B cell (primary cell): ENCODE data around the gene RGS11. TPM values are rescaled to one million over a fixed set of nuclear protein-coding genes. Genes with fewer than 3 reads are reported as not detected.

Experiments
- ATAC-seq: fragments of 200-7000 bp; cut with Tn5 transposase; one replicate; pipeline ENCODE4 v1.10.0; 2021; ENCODE audit warnings: low read depth, mild to moderate bottlenecking, moderate number of reproducible peaks, moderate library complexity
- CTCF ChIA-PET: fragments of 350-600 bp; sonication (Branson Sonifier 250); formaldehyde crosslinking; loops from one replicate; lab custom pipeline; 2021; ENCODE audit warnings: antibody characterized with exemption, inconsistent platforms; lab: Charles Lee
- POLR2A ChIA-PET: fragments of 350-600 bp; sonication (Branson Sonifier 250); formaldehyde crosslinking; loops from one replicate; lab custom pipeline; 2021; ENCODE audit warnings: antibody characterized with exemption; lab: Charles Lee
- DNase-seq: peaks from one replicate; pipeline ENCODE4 v3.0.0; 2013
- H2AFZ ChIP-seq: 2 replicates; pipeline ENCODE4 v1.6.1; 2012; ENCODE audit warnings: mild to moderate bottlenecking, low read depth, low read length; ENCODE audit not compliant: insufficient read depth, poor library complexity, severe bottlenecking
- H3K27ac ChIP-seq, 2 donors: 1 replicate in 1 of 2; 2 replicates in 1 of 2; pipeline ENCODE4 v1.5.1; 2012 to 2013; ENCODE audit warnings: low read length in 2 of 2, mild to moderate bottlenecking in 2 of 2, moderate library complexity in 1 of 2
- H3K27me3 ChIP-seq, 4 experiments: fragments of 200-600 bp in 1 of 4; sonication (generic) in 1 of 4; replicated peaks in 1 of 4; 1 replicate in 2 of 4; 2 replicates in 2 of 4; pipeline versions ENCODE4 v1.6.1 to v1.7.0; 2013 to 2016; ENCODE audit warnings: low read length in 3 of 4, mild to moderate bottlenecking in 2 of 4, mixed read lengths in 1 of 4, moderate library complexity in 1 of 4; ENCODE audit not compliant: insufficient read depth in 4 of 4, control insufficient read depth in 3 of 4; ENCODE audit errors: control extremely low read depth in 1 of 4
- H3K36me3 ChIP-seq, 2 experiments: replicated peaks in 1 of 2; 1 replicate in 1 of 2; 2 replicates in 1 of 2; pipeline versions ENCODE4 v1.6.1 to v1.7.1; 2013; ENCODE audit warnings: low read length in 1 of 2; ENCODE audit not compliant: insufficient read depth in 2 of 2, control insufficient read depth in 1 of 2; ENCODE audit errors: control extremely low read depth in 1 of 2, extremely low read depth in 1 of 2
- H3K4me1 ChIP-seq, 2 donors: fragments of 200-600 bp in 1 of 2; sonication (generic) in 1 of 2; 1 replicate in 1 of 2; 2 replicates in 1 of 2; pipeline versions ENCODE4 v1.5.1 to v1.6.1; 2013 to 2017; ENCODE audit warnings: low read length in 2 of 2; ENCODE audit not compliant: control insufficient read depth in 2 of 2, insufficient read depth in 2 of 2
- H3K4me2 ChIP-seq: replicated peaks from 2 replicates; pipeline ENCODE3; 2012; ENCODE audit warnings: mild to moderate bottlenecking, low read depth, low read length; ENCODE audit not compliant: poor library complexity, severe bottlenecking
- H3K4me3 ChIP-seq, 5 experiments: fragments of 200-600 bp in 1 of 5; sonication (generic) in 1 of 5; 1 replicate in 3 of 5; 2 replicates in 2 of 5; pipeline versions ENCODE4 v1.5.1 to v1.7.0; 2011 to 2016; ENCODE audit warnings: low read length in 4 of 5, mild to moderate bottlenecking in 4 of 5, low read depth in 2 of 5, control low read depth in 1 of 5, moderate library complexity in 1 of 5; ENCODE audit not compliant: insufficient read depth in 1 of 5; ENCODE audit errors: control extremely low read depth in 1 of 5, extremely low read depth in 1 of 5
- H3K79me2 ChIP-seq: fragments of 200-600 bp; sonication (generic); one replicate; pipeline ENCODE4 v1.6.0; 2016; ENCODE audit warnings: low read length; ENCODE audit not compliant: control insufficient read depth, insufficient read depth
- H3K9ac ChIP-seq: fragments of 200-600 bp; sonication (generic); 2 replicates; pipeline ENCODE4 v1.6.1; 2017; ENCODE audit warnings: mild to moderate bottlenecking, low read length, moderate library complexity
- H3K9me3 ChIP-seq, 3 donors: one replicate each; pipeline versions ENCODE4 v1.6.1 to v1.7.1; 2013; ENCODE audit warnings: low read length in 2 of 3; ENCODE audit not compliant: control insufficient read depth in 2 of 3, insufficient read depth in 1 of 3; ENCODE audit errors: control extremely low read depth in 1 of 3
- H4K20me1 ChIP-seq: 2 replicates; pipeline ENCODE4 v1.6.0; 2012; ENCODE audit warnings: mild to moderate bottlenecking, low read length; ENCODE audit not compliant: insufficient read depth, control insufficient read depth, poor library complexity, severe bottlenecking
- H3K27ac Mint-ChIP-seq: one replicate; pipeline ENCODE4 v1.8.0; 2021; ENCODE audit warnings: mixed read lengths
- H3K27me3 Mint-ChIP-seq: one replicate; pipeline ENCODE4 v1.8.0; 2021; ENCODE audit warnings: mixed read lengths
- H3K4me1 Mint-ChIP-seq: one replicate; pipeline ENCODE4 v1.8.0; 2021; ENCODE audit warnings: mixed read lengths
- H3K4me3 Mint-ChIP-seq: one replicate; pipeline ENCODE4 v1.8.0; 2021; ENCODE audit warnings: mixed read lengths
- H3K9me3 Mint-ChIP-seq: one replicate; pipeline ENCODE4 v1.8.0; 2022; ENCODE audit warnings: mixed read lengths; ENCODE audit not compliant: insufficient read depth
- CTCF ChIP-seq: fragments of 200-600 bp; IDR thresholded peaks from one replicate; pipeline ENCODE4 v1.8.0; 2022; ENCODE audit warnings: antibody characterized with exemption, mild to moderate bottlenecking
- EZH2 ChIP-seq: IDR thresholded peaks from 2 replicates; pipeline ENCODE4 v1.6.1; 2012; ENCODE audit warnings: borderline replicate concordance, low read depth, mild to moderate bottlenecking, moderate library complexity, low read length; ENCODE audit not compliant: insufficient read depth, poor library complexity, severe bottlenecking
- WGBS: methylation state at CpG from one replicate; pipeline ENCODE4 v1.1.5; 2013; ENCODE audit warnings: missing lambda C conversion rate; ENCODE audit not compliant: insufficient coverage; 5-methylcytosine and 5-hydroxymethylcytosine counted together
- intact Hi-C: fragments of 100-400 bp; cut with micrococcal nuclease; formaldehyde crosslinking; loops from one replicate; pipeline ENCODE4 v1.10.0; 2022
- polyA minus RNA-seq: library from RNA; depleted of rRNA, polyadenylated mRNA; stranded (reverse); fragments of >200 nt; gene quantifications from 2 replicates; pipeline ENCODE4 v1.2.3, GENCODE V29; 2012
- polyA plus RNA-seq: library from polyadenylated mRNA; depleted of rRNA; stranded (reverse); fragments of >200 nt; gene quantifications from 2 replicates; pipeline ENCODE4 v1.2.3, GENCODE V29; 2012
- total RNA-seq, 2 donors: library from RNA; stranded (reverse); fragments of 120-200 nt in 1 of 2; gene quantifications; 1 replicate in 1 of 2; 2 replicates in 1 of 2; pipeline versions ENCODE4 v1.2.3 to v1.2.4, GENCODE V29; 2013 to 2022

The RGS11 gene
- total RNA-seq, result not detected in 2 replicates
- 0.05 TPM for total RNA-seq (2013)
- 0.12 and 0.39 TPM in 2 replicates for polyA plus RNA-seq
- not detected in 2 replicates for polyA minus RNA-seq

- no peaks in the 10 kb centered on the region for H3K79me2 ChIP-seq
- H3K36me3 ChIP-seq, result no peaks in the 10 kb centered on the region
- H3K27me3 ChIP-seq, result peaks cover 0 to 31% (median 6%) of the 10 kb centered on the region in 4 experiments
- ChIA-PET CTCF (no interaction called here), POLR2A (no interaction called here)
- Mint-ChIP-seq H3K27ac (no peak within 1 kb of the TSS), H3K9me3 (no peaks in the 10 kb centered on the region), H3K27me3 (peaks cover 25% of the 10 kb centered on the region), H3K4me3 (peak within 1 kb of the TSS; percentile 68), H3K4me1 (peaks cover 7% of the 10 kb centered on the region)
- peak within 1 kb of the TSS; percentile 54 for H2AFZ ChIP-seq
- peak within 1 kb of the TSS; percentile 62 for H3K4me2 ChIP-seq
- H3K9me3 ChIP-seq, result no peaks in the 10 kb centered on the region
- no peak for DNase-seq
- no peak within 1 kb of the TSS for H3K27ac ChIP-seq
- TF ChIP-seq EZH2, result no peak
- no peak for TF ChIP-seq CTCF
- H3K4me1 ChIP-seq, result peaks cover 0 to 9% of the 10 kb centered on the region in 2 donors
- peak within 1 kb of the TSS; percentile 26 for H3K9ac ChIP-seq
- H4K20me1 ChIP-seq, result no peaks in the 10 kb centered on the region
- H3K4me3 ChIP-seq, result peak within 1 kb of the TSS in 2 of 5 experiments; percentile 15 to 29
- WGBS, result 5% methylated on average over 54 of the region's 56 CpGs
- no peak for ATAC-seq
- intact Hi-C loops, result no loop called here
Measured at GRCh38 chr16:275786-276232, at the start of gene RGS11. Gene RGS11 (minus strand): TSS chr16:275944. CDS start chr16:275911, 33 bp downstream.
